Ectodermal cell (in vitro differentiated cells): ENCODE results near the gene F2RL3. TPM values are rescaled to one million over a fixed set of nuclear protein-coding genes. Genes with fewer than 3 reads are reported as not detected.

Source experiments
- H3K27ac ChIP-seq: 2 replicates; pipeline ENCODE4 v1.7.0; 2013; ENCODE audit warnings: mild to moderate bottlenecking, low read depth, low read length; ENCODE audit not compliant: insufficient read depth, poor library complexity, severe bottlenecking
- H3K27me3 ChIP-seq: 2 replicates; pipeline ENCODE4 v1.7.0; 2013; ENCODE audit warnings: mild to moderate bottlenecking, low read length; ENCODE audit not compliant: insufficient read depth, control insufficient read depth, poor library complexity, severe bottlenecking
- H3K36me3 ChIP-seq: one replicate; pipeline ENCODE4 v1.7.0; 2013; ENCODE audit warnings: low read length; ENCODE audit not compliant: control insufficient read depth, insufficient read depth
- H3K4me1 ChIP-seq: one replicate; pipeline ENCODE4 v1.7.0; 2013; ENCODE audit warnings: low read length; ENCODE audit not compliant: control insufficient read depth, insufficient read depth
- H3K4me3 ChIP-seq: 2 replicates; pipeline ENCODE4 v1.7.0; 2013; ENCODE audit warnings: low read depth, low read length, control low read depth; ENCODE audit not compliant: insufficient read depth
- H3K9me3 ChIP-seq: 2 replicates; pipeline ENCODE4 v1.7.0; 2013; ENCODE audit warnings: mild to moderate bottlenecking, low read length, moderate library complexity; ENCODE audit not compliant: control insufficient read depth
- WGBS, 2 experiments: methylation state at CpG; one replicate each; pipeline ENCODE4 v1.1.7; 2013; ENCODE audit warnings: missing lambda C conversion rate in 2 of 2; 5-methylcytosine and 5-hydroxymethylcytosine counted together
- polyA plus RNA-seq, 4 experiments: library from polyadenylated mRNA; stranded (reverse); fragments of 50-300 nt; gene quantifications; one replicate each; pipeline ENCODE4 v1.2.3, GENCODE V29; 2013

Gene F2RL3
- polyA plus RNA-seq (2013, experiment 1 of 4): not detected
- polyA plus RNA-seq (2013, experiment 2 of 4): not detected
- polyA plus RNA-seq (2013, experiment 3 of 4): not detected
- polyA plus RNA-seq (2013, experiment 4 of 4): not detected

GRCh38 chr19:16888629-16889365 is at the start of gene F2RL3:
Gene F2RL3 (plus strand): TSS chr19:16888999. CDS start chr19:16889190, 191 bp downstream.
- Histone ChIP-seq H3K36me3 (no peaks in the 10 kb centered on the region), H3K27me3 (no peaks in the 10 kb centered on the region), H3K9me3 (no peaks in the 10 kb centered on the region), H3K4me3 (no peak within 1 kb of the TSS), H3K4me1 (no peaks in the 10 kb centered on the region), H3K27ac (no peak within 1 kb of the TSS)
- WGBS, 2 experiments: 89% methylated on average over 31 of the region's 31 CpGs

GRCh38 chr19:16841391-16841926 is 47.3 kb upstream of the F2RL3 start:
- H3K9me3 ChIP-seq: no peaks in the 10 kb centered on the region
- H3K27ac ChIP-seq: no peak overlapping the region
- H3K36me3 ChIP-seq: peaks cover 24% of the 10 kb centered on the region
- H3K4me1 ChIP-seq: no peaks in the 10 kb centered on the region
- WGBS, 2 experiments: 93 to 95% methylated on average over 15 of the region's 15 CpGs
- H3K4me3 ChIP-seq: no peak overlapping the region
- H3K27me3 ChIP-seq: no peaks in the 10 kb centered on the region

- Histone ChIP-seq H3K36me3 (peaks cover 38% of the 10 kb centered on the region), H3K4me1 (no peaks in the 10 kb centered on the region), H3K9me3 (no peaks in the 10 kb centered on the region), H3K27ac (no peak overlapping the region), H3K4me3 (no peak overlapping the region), H3K27me3 (no peaks in the 10 kb centered on the region)
- 95 to 96% methylated on average over 16 of the region's 16 CpGs for WGBS, 2 experiments
Observed at GRCh38 chr19:16846901-16847300, 41.9 kb upstream of the F2RL3 start.

- no peaks in the 10 kb centered on the region for H3K27me3 ChIP-seq
- H3K9me3 ChIP-seq: no peaks in the 10 kb centered on the region
- no peaks in the 10 kb centered on the region for H3K4me1 ChIP-seq
- peaks cover 43% of the 10 kb centered on the region for H3K36me3 ChIP-seq
- H3K4me3 ChIP-seq: no peak overlapping the region
- 93 to 98% methylated on average over 6 of the region's 6 CpGs for WGBS, 2 experiments
- H3K27ac ChIP-seq: no peak overlapping the region
Observed at GRCh38 chr19:16847430-16847829, 41.4 kb upstream of the F2RL3 start.

- no peaks in the 10 kb centered on the region for H3K27me3 ChIP-seq
- no peaks in the 10 kb centered on the region for H3K4me1 ChIP-seq
- peaks cover 47% of the 10 kb centered on the region for H3K36me3 ChIP-seq
- 67 to 95% methylated on average over 1 of the region's 1 CpG for WGBS, 2 experiments
- H3K27ac ChIP-seq: no peak overlapping the region
- H3K4me3 ChIP-seq: no peak overlapping the region
- no peaks in the 10 kb centered on the region for H3K9me3 ChIP-seq
Observed at GRCh38 chr19:16849168-16849567, 39.6 kb upstream of the F2RL3 start.

- Histone ChIP-seq H3K27me3 (no peaks in the 10 kb centered on the region), H3K9me3 (no peaks in the 10 kb centered on the region), H3K27ac (no peak overlapping the region), H3K4me1 (no peaks in the 10 kb centered on the region), H3K4me3 (no peak overlapping the region), H3K36me3 (peaks cover 50% of the 10 kb centered on the region)
- WGBS, 2 experiments: 98 to 99% methylated on average over 4 of the region's 4 CpGs
Observed at GRCh38 chr19:16850133-16850532, 38.7 kb upstream of the F2RL3 start.

GRCh38 chr19:16851031-16851712 is 37.6 kb upstream of the F2RL3 start:
- Histone ChIP-seq H3K36me3 (peaks cover 42% of the 10 kb centered on the region), H3K9me3 (no peaks in the 10 kb centered on the region), H3K4me1 (no peaks in the 10 kb centered on the region), H3K27ac (no peak overlapping the region), H3K27me3 (no peaks in the 10 kb centered on the region), H3K4me3 (no peak overlapping the region)
- WGBS, 2 experiments: 93 to 94% methylated on average over 33 of the region's 33 CpGs

GRCh38 chr19:16853066-16853465 is 35.7 kb upstream of the F2RL3 start:
- H3K27me3 ChIP-seq: no peaks in the 10 kb centered on the region
- no peak overlapping the region for H3K4me3 ChIP-seq
- no peaks in the 10 kb centered on the region for H3K4me1 ChIP-seq
- H3K9me3 ChIP-seq: no peaks in the 10 kb centered on the region
- H3K36me3 ChIP-seq: peaks cover 26% of the 10 kb centered on the region
- no peak overlapping the region for H3K27ac ChIP-seq
- 97% methylated on average over 7 of the region's 7 CpGs for WGBS, 2 experiments

- 94 to 95% methylated on average over 9 of the region's 9 CpGs for WGBS, 2 experiments
- no peaks in the 10 kb centered on the region for H3K27me3 ChIP-seq
Observed at GRCh38 chr19:16856091-16856490, 32.7 kb upstream of the F2RL3 start.

GRCh38 chr19:16859626-16860025 is 29.2 kb upstream of the F2RL3 start:
- H3K4me1 ChIP-seq: no peaks in the 10 kb centered on the region
- no peak overlapping the region for H3K4me3 ChIP-seq
- WGBS, 2 experiments: 92 to 95% methylated on average over 7 of the region's 7 CpGs
- no peak overlapping the region for H3K27ac ChIP-seq
- no peaks in the 10 kb centered on the region for H3K9me3 ChIP-seq
- no peaks in the 10 kb centered on the region for H3K27me3 ChIP-seq
- H3K36me3 ChIP-seq: peaks cover 16% of the 10 kb centered on the region

More at GRCh38 chr19:16856091-16856490, 32.7 kb upstream of the F2RL3 start:
- Histone ChIP-seq H3K9me3 (no peaks in the 10 kb centered on the region), H3K36me3 (peaks cover 23% of the 10 kb centered on the region), H3K4me3 (no peak overlapping the region), H3K27ac (no peak overlapping the region), H3K4me1 (no peaks in the 10 kb centered on the region)
